PC-9 (cell line): Measurements from ENCODE around the gene TUBGCP6. TPM values are rescaled to one million over a fixed set of nuclear protein-coding genes. Genes with fewer than 3 reads are reported as not detected.
"Not testable (repeated sequence)": the region's sequence is repeated elsewhere in the genome, so short reads cannot be mapped to it uniquely, and the experiment has no call there.

Experiments
- BruUV-seq: library from RNA; stranded (reverse); fragments of 400-500 nt; replicated peaks from 2 replicates; lab custom pipeline; 2021; lab: Mats Ljungman, UMichigan
- CTCF ChIA-PET: fragments of 300-600 bp; sonication (Branson Sonifier 250); formaldehyde crosslinking; loops from one replicate; lab custom pipeline; 2022; ENCODE audit warnings: antibody characterized with exemption; lab: Charles Lee
- POLR2A ChIA-PET: fragments of 300-600 bp; sonication (Branson Sonifier 250); formaldehyde crosslinking; loops from one replicate; lab custom pipeline; 2022; ENCODE audit warnings: antibody characterized with exemption; ENCODE audit not compliant: unreplicated experiment; lab: Charles Lee
- DNase-seq, 2 experiments: peaks; one replicate each; pipeline versions ENCODE4 v3.0.0 to v3.0.0-alpha.2; 2015 to 2022; ENCODE audit warnings: mixed read lengths in 1 of 2
- H2AFZ ChIP-seq: fragments of 200-600 bp; sonication (generic); 2 replicates; pipeline ENCODE4 v1.8.1; 2017; ENCODE audit warnings: antibody characterized with exemption
- H3F3A ChIP-seq: fragments of 200-600 bp; sonication (generic); 2 replicates; pipeline ENCODE4 v1.8.1; 2017; ENCODE audit warnings: antibody characterized with exemption, mild to moderate bottlenecking, low read depth; ENCODE audit not compliant: insufficient read depth
- H3K27ac ChIP-seq: fragments of 200-600 bp; sonication (generic); 2 replicates; pipeline ENCODE4 v1.6.1; 2016; ENCODE audit warnings: mixed run types
- H3K27me3 ChIP-seq: fragments of 200-600 bp; sonication (generic); 2 replicates; pipeline ENCODE4 v1.6.1; 2016; ENCODE audit warnings: low read depth, mixed run types; ENCODE audit not compliant: insufficient read depth
- H3K36me3 ChIP-seq: fragments of 200-600 bp; sonication (generic); 2 replicates; pipeline ENCODE4 v1.6.1; 2016; ENCODE audit warnings: low read depth, mixed run types
- H3K4me1 ChIP-seq: fragments of 200-600 bp; sonication (generic); replicated peaks from 2 replicates; pipeline ENCODE4 v1.6.1; 2016; ENCODE audit warnings: mixed run types; ENCODE audit not compliant: insufficient read depth
- H3K4me2 ChIP-seq: fragments of 200-600 bp; sonication (generic); 2 replicates; pipeline ENCODE4 v1.6.1; 2017; ENCODE audit warnings: mixed run types
- H3K4me3 ChIP-seq: fragments of 200-600 bp; sonication (generic); 2 replicates; pipeline ENCODE4 v1.6.1; 2016; ENCODE audit warnings: mixed run types
- H3K79me2 ChIP-seq: fragments of 200-600 bp; sonication (generic); 2 replicates; pipeline ENCODE4 v1.6.1; 2017; ENCODE audit warnings: low read depth, mixed run types
- H3K9me2 ChIP-seq: fragments of 200-600 bp; sonication (generic); 2 replicates; pipeline ENCODE4 v1.8.1; 2017; ENCODE audit warnings: mild to moderate bottlenecking; ENCODE audit not compliant: insufficient read depth
- H3K9me3 ChIP-seq: fragments of 200-600 bp; sonication (generic); 2 replicates; pipeline ENCODE4 v1.8.1; 2016; ENCODE audit warnings: low read depth; ENCODE audit not compliant: insufficient read depth
- H4K20me1 ChIP-seq: fragments of 200-600 bp; sonication (generic); 2 replicates; pipeline ENCODE4 v1.8.1; 2017; ENCODE audit not compliant: insufficient read depth
- CTCF ChIP-seq: fragments of 200-600 bp; sonication (generic); conservative IDR thresholded peaks from 2 replicates; pipeline ENCODE4 v1.6.1; 2017; ENCODE audit warnings: mixed run types, antibody characterized with exemption, mild to moderate bottlenecking, moderate library complexity
- EZH2 ChIP-seq: fragments of 200-600 bp; sonication (generic); IDR thresholded peaks from 2 replicates; pipeline ENCODE4 v1.8.0; 2017; ENCODE audit warnings: antibody characterized with exemption, low read depth
- intact Hi-C: fragments of 100-400 bp; cut with micrococcal nuclease; formaldehyde crosslinking; loops from one replicate; pipeline ENCODE4 v1.10.0; 2022; ENCODE audit not compliant: unreplicated experiment
- total RNA-seq: library from RNA; stranded (reverse); gene quantifications from 2 replicates; pipeline ENCODE4 v1.2.3, GENCODE V29; 2021

Gene TUBGCP6
- total RNA-seq, 1 experiment from 2014 or later: 31.3 TPM

DNA sequence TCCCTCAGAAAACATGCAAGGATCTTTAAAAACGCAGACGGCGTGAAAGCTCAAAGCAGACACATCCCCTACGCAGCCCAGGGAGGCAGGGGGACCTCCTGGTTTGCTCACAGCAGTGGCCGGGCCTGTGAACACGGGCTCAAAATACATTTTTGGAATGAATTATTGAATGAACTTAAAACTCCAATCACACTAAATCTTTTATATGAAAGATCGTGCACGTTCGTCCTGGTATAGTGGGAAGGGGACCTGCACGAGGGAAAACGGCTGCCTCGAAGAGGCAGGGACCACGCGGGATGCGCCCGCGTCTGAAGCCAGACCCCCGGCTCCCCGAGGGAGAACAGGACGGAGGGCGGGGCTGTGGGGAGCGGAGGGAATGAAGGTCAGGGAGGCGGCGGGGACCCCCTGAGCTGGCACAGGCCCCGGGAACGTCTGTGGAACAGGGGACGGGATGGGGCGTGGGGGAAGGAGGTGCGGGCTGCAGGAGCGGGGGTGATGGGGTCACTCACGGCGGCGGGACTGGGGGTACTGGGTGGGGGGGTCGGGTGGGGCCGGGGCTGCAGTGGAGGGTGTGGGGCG, 75.6 kb downstream of the TUBGCP6 start:
- Histone ChIP-seq H3F3A (peaks cover 10% of the 10 kb centered on the region; the same call in 1 of the 2 replicates), H4K20me1 (no peaks in the 10 kb centered on the region), H3K9me3 (no peaks in the 10 kb centered on the region), H3K36me3 (no peaks in the 10 kb centered on the region), H3K79me2 (peaks cover 4% of the 10 kb centered on the region; the same call in 1 of the 2 replicates), H3K4me3 (peak overlapping the region; percentile 56; the same call in 1 of the 2 replicates), H3K4me1 (peaks cover 13% of the 10 kb centered on the region), H3K27me3 (no peaks in the 10 kb centered on the region), H2AFZ (no peak overlapping the region), H3K9me2 (no peaks in the 10 kb centered on the region), H3K27ac (no peak overlapping the region), H3K4me2 (peak overlapping the region; percentile 67)
- TSS peak; percentile 83 for BruUV-seq
- TF ChIP-seq EZH2: no peak
- no peak for TF ChIP-seq CTCF
- intact Hi-C loops: no loop called here
- ChIA-PET POLR2A (no interaction called here), CTCF (no interaction called here)
- DNase-seq: no peak

DNA sequence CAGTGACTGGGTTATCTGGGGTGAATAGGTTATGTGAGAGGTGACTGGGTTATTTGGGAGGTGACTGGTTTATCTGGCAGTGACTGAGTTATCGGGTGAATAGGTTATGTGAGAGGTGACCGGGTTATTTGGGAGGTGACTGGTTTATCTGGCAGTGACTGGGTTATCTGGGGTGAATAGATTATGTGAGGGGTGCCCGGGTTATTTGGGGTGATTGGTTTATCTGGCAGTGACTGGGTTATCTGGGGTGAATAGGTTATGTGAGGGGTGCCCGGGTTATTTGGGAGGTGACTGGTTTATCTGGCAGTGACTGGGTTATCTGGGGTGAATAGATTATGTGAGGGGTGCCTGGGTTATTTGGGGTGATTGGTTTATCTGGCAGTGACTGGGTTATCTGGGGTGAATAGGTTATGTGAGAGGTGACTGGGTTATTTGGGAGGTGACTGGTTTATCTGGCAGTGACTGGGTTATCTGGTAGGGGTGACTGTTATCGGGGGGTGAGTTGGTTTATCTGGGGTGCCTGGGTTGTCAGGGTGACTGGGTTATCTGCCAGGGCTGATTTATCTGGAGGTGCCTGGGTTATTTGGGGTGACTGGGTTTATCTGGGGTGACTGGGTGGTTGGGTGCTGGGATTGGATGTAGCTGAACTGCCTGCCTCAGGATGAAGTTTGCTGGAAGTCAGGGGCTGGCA, 76.2 kb downstream of the TUBGCP6 start:
- H3K36me3 ChIP-seq: not testable (repeated sequence)

DNA sequence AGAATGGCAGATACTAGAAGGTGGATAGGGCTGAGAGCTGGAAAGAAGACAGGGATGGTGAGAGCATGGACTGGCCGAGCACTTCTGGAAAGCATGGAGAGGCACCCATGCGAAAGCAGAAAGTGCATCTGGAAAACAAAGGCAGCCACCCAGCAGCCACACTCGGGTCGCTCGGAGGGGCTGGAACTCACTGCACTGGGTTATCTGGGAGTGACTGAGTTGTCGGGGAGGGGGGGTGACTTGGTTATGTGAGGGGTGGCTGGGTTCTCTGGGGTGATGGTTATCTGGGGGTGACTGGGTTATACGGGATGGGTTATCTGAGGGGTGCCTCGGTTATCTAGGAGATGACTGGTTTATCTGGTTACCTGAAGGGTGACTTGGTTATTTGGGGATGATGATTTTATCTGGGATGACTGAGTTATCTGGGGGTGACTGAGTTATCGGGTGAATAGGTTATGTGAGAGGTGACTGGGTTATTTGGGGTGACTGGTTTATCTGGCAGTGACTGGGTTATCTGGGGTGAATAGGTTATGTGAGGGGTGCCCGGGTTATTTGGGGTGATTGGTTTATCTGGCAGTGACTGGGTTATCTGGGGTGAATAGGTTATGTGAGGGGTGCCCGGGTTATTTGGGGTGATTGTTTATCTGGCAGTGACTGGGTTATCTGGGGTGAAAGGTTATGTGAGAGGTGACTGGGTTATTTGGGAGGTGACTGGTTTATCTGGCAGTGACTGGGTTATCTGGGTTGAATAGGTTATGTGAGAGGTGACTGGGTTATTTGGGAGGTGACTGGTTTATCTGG, 76.9 kb downstream of the TUBGCP6 start:
- Histone ChIP-seq H3K9me3 (no peaks in the 10 kb centered on the region), H3K4me1 (peaks cover 13% of the 10 kb centered on the region), H3K4me2 (no peak overlapping the region), H3K27ac (no peak overlapping the region), H3K36me3 (no peaks in the 10 kb centered on the region), H3K79me2 (peaks cover 4% of the 10 kb centered on the region; the same call in 1 of the 2 replicates), H3F3A (peaks cover 10% of the 10 kb centered on the region; the same call in 1 of the 2 replicates), H3K4me3 (no peak overlapping the region), H3K9me2 (no peaks in the 10 kb centered on the region), H2AFZ (no peak overlapping the region), H3K27me3 (no peaks in the 10 kb centered on the region), H4K20me1 (no peaks in the 10 kb centered on the region)
- ChIA-PET CTCF (no interaction called here), POLR2A (no interaction called here)
- DNase-seq: no peak
- no TSS peak for BruUV-seq
- no peak for TF ChIP-seq EZH2
- TF ChIP-seq CTCF: no peak
- intact Hi-C loops: no loop called here

More for the DNA sequence above, 76.2 kb downstream of the TUBGCP6 start:
- H4K20me1 ChIP-seq, BruUV-seq, H3K27me3 ChIP-seq, H3K9me3 ChIP-seq, H3K79me2 ChIP-seq, H3K4me2 ChIP-seq, H2AFZ ChIP-seq, H3K9me2 ChIP-seq, H3K4me3 ChIP-seq, POLR2A ChIA-PET, intact Hi-C loops, H3K27ac ChIP-seq, H3F3A ChIP-seq, DNase-seq, CTCF ChIA-PET: not testable (repeated sequence)
- peaks cover 13% of the 10 kb centered on the region for H3K4me1 ChIP-seq

Other genes with a start within 250 kb of the TUBGCP6 start
- not detected in 2 replicates for gene IL17REL, start 232.3 kb downstream of the TUBGCP6 start, total RNA-seq
- gene TTLL8, start 186.7 kb downstream of the TUBGCP6 start, total RNA-seq: not detected in 2 replicates
- not detected in 2 replicates for gene MLC1, start 159.6 kb downstream of the TUBGCP6 start, total RNA-seq
- not detected in 2 replicates for gene MOV10L1, start 155.0 kb downstream of the TUBGCP6 start, total RNA-seq
- gene PANX2, start 74.3 kb downstream of the TUBGCP6 start, total RNA-seq: 46.3 and 51.7 TPM in 2 replicates
- gene TRABD, start 59.1 kb downstream of the TUBGCP6 start, total RNA-seq: 68.2 and 78.8 TPM in 2 replicates
- 27.4 and 36.2 TPM in 2 replicates for gene SELENOO, start 44.0 kb downstream of the TUBGCP6 start, total RNA-seq
- 80.5 and 101 TPM in 2 replicates for gene HDAC10, start 6.2 kb upstream of the TUBGCP6 start, total RNA-seq
- gene MAPK12, start 16.7 kb upstream of the TUBGCP6 start, total RNA-seq: 48.5 and 61.1 TPM in 2 replicates
- gene MAPK11, start 25.4 kb upstream of the TUBGCP6 start, total RNA-seq: 5.5 and 10.0 TPM in 2 replicates
- gene PLXNB2, start 62.6 kb upstream of the TUBGCP6 start, total RNA-seq: 250 and 260 TPM in 2 replicates
- 12.1 and 14.3 TPM in 2 replicates for gene DENND6B, start 82.0 kb upstream of the TUBGCP6 start, total RNA-seq
- 49.2 and 51.2 TPM in 2 replicates for gene PPP6R2, start 98.3 kb upstream of the TUBGCP6 start, total RNA-seq
- gene SBF1, start 230.0 kb upstream of the TUBGCP6 start, total RNA-seq: 85.2 and 104 TPM in 2 replicates
- gene ADM2, start 236.5 kb upstream of the TUBGCP6 start, total RNA-seq: 7.2 and 10.5 TPM in 2 replicates
- 1.4 and 1.5 TPM in 2 replicates for gene MIOX, start 241.8 kb upstream of the TUBGCP6 start, total RNA-seq